Aorta (tissue), 5 donors: Measurements from ENCODE around the gene POU2AF2. TPM values are rescaled to one million over a fixed set of nuclear protein-coding genes. Genes with fewer than 3 reads are reported as not detected.
"Not testable (repeated sequence)": the region's sequence is repeated elsewhere in the genome, so short reads cannot be mapped to it uniquely, and the experiment has no call there.

Experiments
- ATAC-seq: fragments of 200-7000 bp; cut with Tn5 transposase; one replicate; pipeline ENCODE4 v1.9.1; 2022; ENCODE audit warnings: moderate library complexity; ENCODE audit not compliant: low FRiP score
- DNase-seq, 2 donors: peaks; one replicate each; pipeline ENCODE4 v3.0.0-alpha.2; 2020
- H3K27ac ChIP-seq, 2 donors: one replicate each; pipeline ENCODE4 v1.5.1; 2013; ENCODE audit warnings: low read length in 2 of 2, mild to moderate bottlenecking in 2 of 2, moderate library complexity in 2 of 2, control low read depth in 1 of 2, inconsistent platforms in 1 of 2, low read depth in 1 of 2
- H3K27me3 ChIP-seq, 2 donors: one replicate each; pipeline ENCODE4 v1.6.1; 2013; ENCODE audit warnings: control low read depth in 1 of 2, low read length in 1 of 2, mild to moderate bottlenecking in 1 of 2, moderate library complexity in 1 of 2; ENCODE audit not compliant: insufficient read depth in 2 of 2, control insufficient read depth in 1 of 2
- H3K36me3 ChIP-seq, 2 donors: one replicate each; pipeline ENCODE4 v1.6.1; 2013; ENCODE audit warnings: control low read depth in 1 of 2, low read length in 1 of 2, mild to moderate bottlenecking in 1 of 2; ENCODE audit not compliant: insufficient read depth in 2 of 2, control insufficient read depth in 1 of 2
- H3K4me1 ChIP-seq, 2 donors: one replicate each; pipeline ENCODE4 v1.6.1; 2013; ENCODE audit warnings: low read length in 2 of 2, control low read depth in 1 of 2, mild to moderate bottlenecking in 1 of 2, moderate library complexity in 1 of 2; ENCODE audit not compliant: insufficient read depth in 2 of 2, control insufficient read depth in 1 of 2
- H3K4me3 ChIP-seq, 2 donors: one replicate each; pipeline ENCODE4 v1.5.1; 2013; ENCODE audit warnings: low read length in 2 of 2, control low read depth in 1 of 2, mild to moderate bottlenecking in 1 of 2
- H3K9me3 ChIP-seq: one replicate; pipeline ENCODE4 v1.6.1; 2013; ENCODE audit warnings: mild to moderate bottlenecking, low read length; ENCODE audit not compliant: control insufficient read depth
- WGBS, 2 donors: extraction: QIAGEN DNeasy Blood & Tissue Kit; methylation state at CpG; one replicate each; pipeline ENCODE4 v1.1.7; 2013; 5-methylcytosine and 5-hydroxymethylcytosine counted together
- intact Hi-C, 2 donors: fragments of 100-400 bp; cut with DNase I; formaldehyde crosslinking; loops; one replicate each; pipeline versions ENCODE4 v1.14.2 to v1.15.0; 2022
- polyA plus RNA-seq, 2 donors: library from polyadenylated mRNA; stranded (reverse); fragments of 200-250 nt; gene quantifications; one replicate each; pipeline ENCODE4 v1.2.3, GENCODE V29; 2013
- total RNA-seq, 2 donors: library from RNA; stranded (reverse); fragmentation: NEBNext Ultra II Directional; extraction: Animal tissue kit (Norgen Biotek cat#: 25700); gene quantifications; one replicate each; pipeline ENCODE4 v1.2.1, GENCODE V29; 2021
- donor health status: healthy with polysubstance abuse.
- donor health status: Bipolar disorder and iron deficiency.
- donor health status: DM: no; HTN: no; CAD: no.
- donor health status: DM: no; HTN: no; CAD: no.
- donor health status: DM: yes; HTN: yes; CAD: no.

Gene POU2AF2
- total and polyA plus RNA-seq, 4 donors = not detected

- Histone ChIP-seq H3K27ac (no peak overlapping the region), H3K4me1 (peaks cover 0 to 4% of the 10 kb centered on the region in 2 donors), H3K4me3 (no peak overlapping the region), H3K27me3 (no peaks in the 10 kb centered on the region), H3K36me3 (no peaks in the 10 kb centered on the region), H3K9me3 (no peaks in the 10 kb centered on the region)
- DNase-seq (no peak), ATAC-seq (no peak)
- WGBS, 2 donors = 90% methylated on average over 2 of the region's 2 CpGs
- intact Hi-C loops = no loop called here
Measured at GRCh38 chr11:111265421-111265820, 19.9 kb downstream of the POU2AF2 start.

- ATAC-seq, H3K27me3 ChIP-seq, DNase-seq, intact Hi-C loops, H3K4me3 ChIP-seq, H3K27ac ChIP-seq, H3K9me3 ChIP-seq, H3K4me1 ChIP-seq, H3K36me3 ChIP-seq: not testable (repeated sequence)
- 64 to 87% methylated on average over 4 of the region's 4 CpGs for WGBS, 2 donors
Measured at GRCh38 chr11:111268303-111268702, 22.8 kb downstream of the POU2AF2 start.

GRCh38 chr11:111269146-111269868, 23.8 kb downstream of the POU2AF2 start:
- 41 to 45% methylated on average over 5 of the region's 5 CpGs for WGBS, 2 donors
- intact Hi-C loops = no loop called here
- no peak overlapping the region for H3K27ac ChIP-seq
- no peaks in the 10 kb centered on the region for H3K9me3 ChIP-seq
- no peak overlapping the region for H3K4me3 ChIP-seq
- no peaks in the 10 kb centered on the region for H3K27me3 ChIP-seq
- H3K36me3 ChIP-seq = no peaks in the 10 kb centered on the region
- no peak for ATAC-seq
- peaks cover 0 to 4% of the 10 kb centered on the region in 2 donors for H3K4me1 ChIP-seq
- no peak for DNase-seq

GRCh38 chr11:111272420-111272819, 26.9 kb downstream of the POU2AF2 start:
- Histone ChIP-seq H3K27ac (no peak overlapping the region), H3K4me3 (no peak overlapping the region), H3K4me1 (peaks cover 0 to 4% of the 10 kb centered on the region in 2 donors), H3K9me3 (no peaks in the 10 kb centered on the region), H3K36me3 (no peaks in the 10 kb centered on the region), H3K27me3 (no peaks in the 10 kb centered on the region)
- ATAC-seq = no peak
- 93% methylated on average over 3 of the region's 3 CpGs for WGBS, 2 donors
- intact Hi-C loops = no loop called here
- DNase-seq = no peak

GRCh38 chr11:111282562-111283075, 37.1 kb downstream of the POU2AF2 start:
- WGBS, 2 donors = 67 to 71% methylated on average over 3 of the region's 3 CpGs

GRCh38 chr11:111283945-111284481, 38.5 kb downstream of the POU2AF2 start:
- ATAC-seq = no peak
- 80 to 81% methylated on average over 33 of the region's 33 CpGs for WGBS, 2 donors

More at GRCh38 chr11:111282562-111283075, 37.1 kb downstream of the POU2AF2 start:
- no peaks in the 10 kb centered on the region for H3K4me1 ChIP-seq
- ATAC-seq (no peak), DNase-seq (no peak)
- H3K27me3 ChIP-seq = no peaks in the 10 kb centered on the region
- no peak overlapping the region for H3K4me3 ChIP-seq
- H3K36me3 ChIP-seq = no peaks in the 10 kb centered on the region
- H3K9me3 ChIP-seq = no peaks in the 10 kb centered on the region
- H3K27ac ChIP-seq = no peak overlapping the region
- intact Hi-C loops = loop anchor here (1.0 to 2.0 kb wide), 3 partner anchors 141 to 164 kb away; no protein-coding TSS in a partner anchor

GRCh38 chr11:111285189-111286091, 39.9 kb downstream of the POU2AF2 start:
- 85 to 86% methylated on average over 18 of the region's 18 CpGs for WGBS, 2 donors
- Histone ChIP-seq H3K4me3 (no peak overlapping the region), H3K27ac (no peak overlapping the region), H3K9me3 (no peaks in the 10 kb centered on the region), H3K36me3 (no peaks in the 10 kb centered on the region), H3K27me3 (no peaks in the 10 kb centered on the region), H3K4me1 (no peaks in the 10 kb centered on the region)
- ATAC-seq (no peak), DNase-seq (no peak)
- intact Hi-C loops = loop anchor here in 1 of 2 donors (2.0 kb wide), 1 partner anchor 137 kb away; no protein-coding TSS in a partner anchor

More at GRCh38 chr11:111283945-111284481, 38.5 kb downstream of the POU2AF2 start:
- no peaks in the 10 kb centered on the region for H3K4me1 ChIP-seq
- no peaks in the 10 kb centered on the region for H3K27me3 ChIP-seq
- intact Hi-C loops = loop anchor here (1.0 to 2.0 kb wide), 3 partner anchors 139 to 163 kb away; no protein-coding TSS in a partner anchor
- no peaks in the 10 kb centered on the region for H3K36me3 ChIP-seq
- no peak overlapping the region for H3K27ac ChIP-seq
- DNase-seq = no peak
- H3K4me3 ChIP-seq = no peak overlapping the region
- H3K9me3 ChIP-seq = no peaks in the 10 kb centered on the region

- Histone ChIP-seq H3K36me3 (no peaks in the 10 kb centered on the region), H3K27me3 (no peaks in the 10 kb centered on the region), H3K9me3 (no peaks in the 10 kb centered on the region), H3K4me1 (no peaks in the 10 kb centered on the region), H3K4me3 (no peak overlapping the region), H3K27ac (no peak overlapping the region)
- intact Hi-C loops = no loop called here
- 98 to 99% methylated on average over 5 of the region's 5 CpGs for WGBS, 2 donors
- ATAC-seq (no peak), DNase-seq (no peak)
Measured at GRCh38 chr11:111291764-111292163, 46.2 kb downstream of the POU2AF2 start.
